GM21526 (cell line): ENCODE data around the gene TNNT2.

Source experiments
- ATAC-seq: cut with Tn5 transposase; IDR thresholded peaks from one replicate; pipeline ENCODE4 v1.9.1; 2021; ENCODE audit warnings: moderate library complexity; ENCODE audit not compliant: unreplicated experiment, low FRiP score

The TNNT2 gene

GRCh38 chr1:201377611-201378092 lies at the start of gene TNNT2:
TSS of gene TNNT2 (minus strand) at chr1:201377680. CDS start at chr1:201373254, 4,426 bp downstream.
- no peak for ATAC-seq

GRCh38 chr1:201426479-201427310 lies 49.2 kb upstream of the TNNT2 start:
- ATAC-seq: no peak

- ATAC-seq: no peak
These were observed 46.7 kb upstream of the TNNT2 start for GRCh38 chr1:201424146-201424545.

- ATAC-seq: no peak
These were observed 46.2 kb upstream of the TNNT2 start for GRCh38 chr1:201423655-201424054.

- no peak for ATAC-seq
These were observed 45.1 kb upstream of the TNNT2 start for GRCh38 chr1:201422436-201423030.

- no peak for ATAC-seq
These were observed 44.5 kb upstream of the TNNT2 start for GRCh38 chr1:201422026-201422425.

- no peak for ATAC-seq
These were observed 43.6 kb upstream of the TNNT2 start for GRCh38 chr1:201421041-201421440.

GRCh38 chr1:201420608-201421002 lies 43.1 kb upstream of the TNNT2 start:
- no peak for ATAC-seq

GRCh38 chr1:201419746-201420607 lies 42.5 kb upstream of the TNNT2 start:
- no peak for ATAC-seq

- ATAC-seq: no peak
These were observed 41.8 kb upstream of the TNNT2 start for GRCh38 chr1:201419256-201419655.

GRCh38 chr1:201418461-201418860 lies 41.0 kb upstream of the TNNT2 start:
- no peak for ATAC-seq

GRCh38 chr1:201414051-201414738 lies 36.7 kb upstream of the TNNT2 start:
- ATAC-seq: no peak

GRCh38 chr1:201411292-201411691 lies 33.8 kb upstream of the TNNT2 start:
- no peak for ATAC-seq

- ATAC-seq: no peak
These were observed 32.0 kb upstream of the TNNT2 start for GRCh38 chr1:201409440-201409839.

GRCh38 chr1:201408834-201409200 lies 31.3 kb upstream of the TNNT2 start:
- no peak for ATAC-seq

- ATAC-seq: no peak
These were observed 30.8 kb upstream of the TNNT2 start for GRCh38 chr1:201408176-201408833.

- ATAC-seq: no peak
These were observed 29.4 kb upstream of the TNNT2 start for GRCh38 chr1:201406831-201407406.

GRCh38 chr1:201405484-201405831 lies 28.0 kb upstream of the TNNT2 start:
- no peak for ATAC-seq

- ATAC-seq: no peak
These were observed 27.4 kb upstream of the TNNT2 start for GRCh38 chr1:201404722-201405483.
